Right atrium auricular region (tissue), 2 donors: ENCODE data around the gene P2RY6. TPM values are rescaled to one million over a fixed set of nuclear protein-coding genes. Genes with fewer than 3 reads are reported as not detected.

ENCODE experiments used
- DNase-seq: peaks from one replicate; pipeline ENCODE4 v3.0.0-alpha.2; 2019; ENCODE audit warnings: low spot score
- H3K27ac ChIP-seq, 2 donors: fragments of 200-600 bp; sonication (generic); 1 replicate in 1 of 2; 2 replicates in 1 of 2; pipeline ENCODE4 v1.5.1; 2016 to 2019
- H3K27me3 ChIP-seq, 2 donors: fragments of 200-600 bp; sonication (generic); one replicate each; pipeline versions ENCODE4 v1.5.1 to v1.6.0; 2017 to 2019
- H3K36me3 ChIP-seq: fragments of 200-600 bp; sonication (generic); one replicate; pipeline ENCODE4 v1.5.1; 2016
- H3K4me1 ChIP-seq, 2 donors: fragments of 200-600 bp; sonication (generic); one replicate each; pipeline versions ENCODE4 v1.5.1 to v1.6.0; 2017 to 2019
- H3K4me3 ChIP-seq, 2 donors: fragments of 200-600 bp; sonication (generic); 1 replicate in 1 of 2; 2 replicates in 1 of 2; pipeline ENCODE4 v1.5.1; 2017 to 2019; ENCODE audit warnings: mild to moderate bottlenecking in 1 of 2, moderate library complexity in 1 of 2
- H3K9me3 ChIP-seq, 2 donors: fragments of 200-600 bp; sonication (generic); one replicate each; pipeline ENCODE4 v1.5.1; 2019
- CTCF ChIP-seq, 2 donors: fragments of 200-600 bp; sonication (generic); IDR thresholded peaks; one replicate each; pipeline ENCODE4 v1.5.1; 2019; ENCODE audit warnings: antibody characterized with exemption in 2 of 2
- total RNA-seq, 2 donors: library from RNA; depleted of rRNA; stranded (reverse); fragments of >200 nt; gene quantifications; one replicate each; pipeline ENCODE4 v1.1.0, GENCODE V29; 2016

The P2RY6 gene
- total RNA-seq, 2 donors from 2014 or later, result 0.19 to 1.9 TPM

- Histone ChIP-seq H3K36me3 (peaks cover 15% of the 10 kb centered on the region), H3K4me3 (no peak overlapping the region), H3K9me3 (no peaks in the 10 kb centered on the region), H3K4me1 (peaks cover 0 to 46% of the 10 kb centered on the region in 2 donors), H3K27me3 (no peaks in the 10 kb centered on the region), H3K27ac (no peak overlapping the region)
- DNase-seq, result no peak
- TF ChIP-seq CTCF (IDR thresholded peaks at IDR 0.05), result no peak
Measured at GRCh38 chr11:73347067-73347466, 74.9 kb downstream of the P2RY6 start.

Other genes starting within 250 kb of the P2RY6 start
- 10 to 100 TPM; 23.9 to 24.0 TPM for gene FCHSD2, start 130.0 kb upstream of the P2RY6 start, total RNA-seq
- gene P2RY2, start 54.1 kb upstream of the P2RY6 start, total RNA-seq, result 10 to 100 TPM in 1 of 2 donors, 1 to 10 TPM in 1; 9.5 to 14.7 TPM
- 10 to 100 TPM; 41.6 to 59.9 TPM for gene ARHGEF17, start 35.9 kb downstream of the P2RY6 start, total RNA-seq
- gene RELT, start 104.1 kb downstream of the P2RY6 start, total RNA-seq, result 1 to 10 TPM; 2.0 to 7.0 TPM